Calu3 (cell line): Measurements from ENCODE around the gene WEE1. TPM values are rescaled to one million over a fixed set of nuclear protein-coding genes. Genes with fewer than 3 reads are reported as not detected.
A peak's percentile ranks its signal among the peaks of the same experiment; 100 is the strongest.

Experiments
- BruUV-seq: library from RNA; stranded (reverse); fragments of 400-500 nt; replicated peaks from 2 replicates; lab custom pipeline; 2021; lab: Mats Ljungman, UMichigan
- CTCF ChIA-PET: fragments of 300-600 bp; sonication (Branson Sonifier 250); formaldehyde crosslinking; loops from one replicate; lab custom pipeline; 2022; ENCODE audit warnings: antibody characterized with exemption; lab: Charles Lee
- DNase-seq: peaks from one replicate; pipeline ENCODE4 v3.0.0; 2022
- H3K27ac Mint-ChIP-seq: one replicate; pipeline ENCODE4 v1.8.0; 2022; ENCODE audit warnings: mixed read lengths; ENCODE audit not compliant: unreplicated experiment
- H3K27me3 Mint-ChIP-seq: one replicate; pipeline ENCODE4 v1.8.0; 2022; ENCODE audit warnings: mixed read lengths; ENCODE audit not compliant: unreplicated experiment
- H3K36me3 Mint-ChIP-seq: one replicate; pipeline ENCODE4 v1.8.0; 2022; ENCODE audit warnings: mild to moderate bottlenecking, moderate library complexity, mixed read lengths; ENCODE audit not compliant: insufficient read depth, unreplicated experiment
- H3K4me1 Mint-ChIP-seq: one replicate; pipeline ENCODE4 v1.8.0; 2022; ENCODE audit warnings: mild to moderate bottlenecking, low read depth, mixed read lengths; ENCODE audit not compliant: unreplicated experiment
- H3K4me3 Mint-ChIP-seq: one replicate; pipeline ENCODE4 v1.8.0; 2022; ENCODE audit warnings: mild to moderate bottlenecking, low read depth, moderate library complexity, mixed read lengths; ENCODE audit not compliant: unreplicated experiment
- H3K9me3 Mint-ChIP-seq: one replicate; pipeline ENCODE4 v1.8.0; 2022; ENCODE audit warnings: low read depth, mixed read lengths; ENCODE audit not compliant: unreplicated experiment
- CTCF ChIP-seq: fragments of 200-600 bp; IDR thresholded peaks from one replicate; pipeline ENCODE4 v1.8.0; 2022; ENCODE audit warnings: antibody characterized with exemption; ENCODE audit not compliant: unreplicated experiment
- intact Hi-C: fragments of 100-400 bp; cut with micrococcal nuclease; formaldehyde crosslinking; loops from one replicate; pipeline ENCODE4 v1.10.0; 2022; ENCODE audit not compliant: unreplicated experiment
- total RNA-seq: library from RNA; stranded (reverse); gene quantifications from 2 replicates; pipeline ENCODE4 v1.2.3, GENCODE V29; 2022

Gene WEE1
- total RNA-seq, 1 experiment from 2014 or later, result 53.6 TPM

GRCh38 chr11:9528136-9528501, 45.4 kb upstream of the WEE1 start:
- no TSS peak for BruUV-seq
- Mint-ChIP-seq H3K4me1 (peaks cover 35% of the 10 kb centered on the region), H3K9me3 (no peaks in the 10 kb centered on the region), H3K4me3 (no peak overlapping the region), H3K27me3 (no peaks in the 10 kb centered on the region), H3K36me3 (peaks cover 5% of the 10 kb centered on the region), H3K27ac (no peak overlapping the region)
- DNase-seq, result no peak
- CTCF ChIA-PET, result interaction anchor here (0.7 kb wide), 1 partner anchor 22 kb away, joined by 3 read pairs; no protein-coding TSS in a partner anchor
- TF ChIP-seq CTCF, result no peak
- intact Hi-C loops, result loop anchor here (5.0 kb wide), 1 partner anchor 49 kb away; no protein-coding TSS in a partner anchor

GRCh38 chr11:9528573-9529333, 44.7 kb upstream of the WEE1 start:
- no peak for TF ChIP-seq CTCF
- Mint-ChIP-seq H3K4me3 (no peak overlapping the region), H3K27ac (no peak overlapping the region), H3K27me3 (no peaks in the 10 kb centered on the region), H3K9me3 (no peaks in the 10 kb centered on the region), H3K4me1 (peaks cover 35% of the 10 kb centered on the region), H3K36me3 (peaks cover 5% of the 10 kb centered on the region)
- CTCF ChIA-PET, result interaction anchor here (0.7 to 1.0 kb wide), 2 partner anchors 22 to 36 kb away, joined by 3 read pairs; no protein-coding TSS in a partner anchor
- intact Hi-C loops, result loop anchor here (5.0 kb wide), 1 partner anchor 49 kb away; no protein-coding TSS in a partner anchor
- DNase-seq, result no peak
- BruUV-seq, result no TSS peak

GRCh38 chr11:9529334-9529650, 44.2 kb upstream of the WEE1 start:
- no peak overlapping the region for H3K4me3 Mint-ChIP-seq
- intact Hi-C loops, result loop anchor here (5.0 kb wide), 1 partner anchor 48 kb away; no protein-coding TSS in a partner anchor
- no peaks in the 10 kb centered on the region for H3K27me3 Mint-ChIP-seq
- no TSS peak for BruUV-seq
- no peak for TF ChIP-seq CTCF
- CTCF ChIA-PET, result interaction anchor here (1.0 kb wide), 1 partner anchor 35 kb away, joined by 3 read pairs; no protein-coding TSS in a partner anchor
- DNase-seq, result peak; percentile 37
- H3K9me3 Mint-ChIP-seq, result no peaks in the 10 kb centered on the region
- H3K36me3 Mint-ChIP-seq, result peaks cover 5% of the 10 kb centered on the region
- H3K27ac Mint-ChIP-seq, result no peak overlapping the region
- H3K4me1 Mint-ChIP-seq, result peaks cover 35% of the 10 kb centered on the region

- BruUV-seq, result no TSS peak
- no peak overlapping the region for H3K27ac Mint-ChIP-seq
- H3K9me3 Mint-ChIP-seq, result no peaks in the 10 kb centered on the region
- no peak overlapping the region for H3K4me3 Mint-ChIP-seq
- no peak for DNase-seq
- H3K27me3 Mint-ChIP-seq, result no peaks in the 10 kb centered on the region
- CTCF ChIA-PET, result interaction anchor here (0.6 kb wide), 1 partner anchor 524 kb away, joined by 4 read pairs; no protein-coding TSS in a partner anchor
- intact Hi-C loops, result no loop called here
- TF ChIP-seq CTCF, result no peak
- peaks cover 30% of the 10 kb centered on the region for H3K4me1 Mint-ChIP-seq
- H3K36me3 Mint-ChIP-seq, result peaks cover 5% of the 10 kb centered on the region
Observed at GRCh38 chr11:9530020-9530621, 43.3 kb upstream of the WEE1 start.
